Activated CD4-positive, alpha-beta memory T cell treated with anti-CD3 and anti-CD28 coated beads for 36 hours (primary cell): ENCODE measurements around the gene ACBD7. TPM values are rescaled to one million over a fixed set of nuclear protein-coding genes. Genes with fewer than 3 reads are reported as not detected.

Experiments used
- CTCF ChIA-PET: fragments of 350-600 bp; sonication (Branson Sonifier 250); formaldehyde crosslinking; loops from one replicate; lab custom pipeline; 2021; ENCODE audit warnings: antibody characterized with exemption, inconsistent platforms; lab: Charles Lee
- POLR2A ChIA-PET: fragments of 350-600 bp; sonication (Branson Sonifier 250); formaldehyde crosslinking; loops from one replicate; lab custom pipeline; 2021; ENCODE audit warnings: antibody characterized with exemption; lab: Charles Lee
- DNase-seq: peaks from one replicate; pipeline ENCODE4 v3.0.0-alpha.2; 2020
- H3K27ac Mint-ChIP-seq: one replicate; pipeline ENCODE4 v1.8.0; 2021; ENCODE audit warnings: mixed read lengths
- H3K27me3 Mint-ChIP-seq: one replicate; pipeline ENCODE4 v1.8.0; 2021; ENCODE audit warnings: mixed read lengths
- H3K36me3 Mint-ChIP-seq: one replicate; pipeline ENCODE4 v1.8.0; 2021; ENCODE audit warnings: mixed read lengths
- H3K4me1 Mint-ChIP-seq: one replicate; pipeline ENCODE4 v1.8.0; 2021; ENCODE audit warnings: low read depth, mixed read lengths
- H3K4me3 Mint-ChIP-seq: one replicate; pipeline ENCODE4 v1.8.0; 2021; ENCODE audit warnings: mild to moderate bottlenecking, mixed read lengths
- H3K9me3 Mint-ChIP-seq: one replicate; pipeline ENCODE4 v1.8.0; 2021; ENCODE audit warnings: mixed read lengths
- intact Hi-C: fragments of 100-400 bp; cut with micrococcal nuclease; formaldehyde crosslinking; loops from one replicate; pipeline ENCODE4 v1.15.1; 2023
- total RNA-seq, 2 experiments: library from RNA; stranded (reverse); gene quantifications; one replicate each; pipeline ENCODE4 v1.2.3, GENCODE V29; 2021

Gene ACBD7
- total RNA-seq, 2 experiments from 2014 or later, result 1.7 to 1.9 TPM

DNA sequence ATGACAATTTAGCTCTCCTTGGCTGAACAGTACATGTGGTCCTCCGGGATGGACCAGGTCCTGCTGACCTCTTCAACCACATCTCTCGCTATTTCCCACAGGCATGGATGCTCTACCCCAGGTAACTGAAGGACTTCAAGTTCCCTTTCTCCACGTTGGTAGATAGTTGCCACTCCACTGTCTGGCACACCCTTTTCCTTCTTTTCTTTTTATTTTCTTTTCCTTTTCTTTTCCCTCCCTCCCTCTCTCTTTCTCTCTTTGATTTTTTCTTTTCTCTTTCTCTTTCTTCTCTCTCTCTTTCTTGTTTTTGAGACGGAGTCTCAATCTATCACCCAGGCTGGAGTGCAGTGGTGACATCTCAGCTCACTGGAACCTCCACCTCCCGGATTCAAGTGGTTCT, 2.8 kb upstream of the ACBD7 start:
- POLR2A ChIA-PET, result no interaction called here
- no peaks in the 10 kb centered on the region for H3K36me3 Mint-ChIP-seq
- H3K27me3 Mint-ChIP-seq, result no peaks in the 10 kb centered on the region
- intact Hi-C loops, result loop anchor here (10.0 kb wide), 1 partner anchor 587 kb away; no protein-coding TSS in a partner anchor
- H3K4me3 Mint-ChIP-seq, result no peak overlapping the region
- no peak overlapping the region for H3K27ac Mint-ChIP-seq
- CTCF ChIA-PET, result no interaction called here
- H3K4me1 Mint-ChIP-seq, result peaks cover 3% of the 10 kb centered on the region
- DNase-seq, result no peak
- no peaks in the 10 kb centered on the region for H3K9me3 Mint-ChIP-seq

DNA sequence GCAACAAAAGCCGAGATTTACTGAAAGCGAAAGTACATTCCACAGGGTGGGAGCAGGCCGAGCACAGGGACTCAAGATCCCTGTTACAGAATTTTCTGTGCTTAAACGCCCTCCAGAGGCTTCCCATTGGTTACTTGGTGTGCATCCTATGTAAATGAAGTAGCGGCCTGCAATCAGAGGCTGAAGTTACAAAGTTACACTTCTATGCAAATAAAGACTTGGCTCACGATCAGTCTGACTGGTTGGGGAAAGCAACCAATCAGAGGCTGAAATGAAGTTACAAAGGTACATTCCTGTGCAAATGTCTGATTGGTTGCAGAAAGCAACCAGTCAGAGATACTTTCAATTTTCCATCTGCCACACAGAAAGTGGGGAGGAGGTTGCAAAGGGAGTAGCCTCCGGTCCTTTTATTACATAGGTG, 4.1 kb downstream of the ACBD7 start:
- H3K27ac Mint-ChIP-seq, result no peak overlapping the region
- H3K9me3 Mint-ChIP-seq, result no peaks in the 10 kb centered on the region
- no peaks in the 10 kb centered on the region for H3K36me3 Mint-ChIP-seq
- CTCF ChIA-PET, result no interaction called here
- no peaks in the 10 kb centered on the region for H3K27me3 Mint-ChIP-seq
- H3K4me3 Mint-ChIP-seq, result peak overlapping the region; percentile 3
- no peak for DNase-seq
- no peaks in the 10 kb centered on the region for H3K4me1 Mint-ChIP-seq
- intact Hi-C loops, result no loop called here
- POLR2A ChIA-PET, result no interaction called here

DNA sequence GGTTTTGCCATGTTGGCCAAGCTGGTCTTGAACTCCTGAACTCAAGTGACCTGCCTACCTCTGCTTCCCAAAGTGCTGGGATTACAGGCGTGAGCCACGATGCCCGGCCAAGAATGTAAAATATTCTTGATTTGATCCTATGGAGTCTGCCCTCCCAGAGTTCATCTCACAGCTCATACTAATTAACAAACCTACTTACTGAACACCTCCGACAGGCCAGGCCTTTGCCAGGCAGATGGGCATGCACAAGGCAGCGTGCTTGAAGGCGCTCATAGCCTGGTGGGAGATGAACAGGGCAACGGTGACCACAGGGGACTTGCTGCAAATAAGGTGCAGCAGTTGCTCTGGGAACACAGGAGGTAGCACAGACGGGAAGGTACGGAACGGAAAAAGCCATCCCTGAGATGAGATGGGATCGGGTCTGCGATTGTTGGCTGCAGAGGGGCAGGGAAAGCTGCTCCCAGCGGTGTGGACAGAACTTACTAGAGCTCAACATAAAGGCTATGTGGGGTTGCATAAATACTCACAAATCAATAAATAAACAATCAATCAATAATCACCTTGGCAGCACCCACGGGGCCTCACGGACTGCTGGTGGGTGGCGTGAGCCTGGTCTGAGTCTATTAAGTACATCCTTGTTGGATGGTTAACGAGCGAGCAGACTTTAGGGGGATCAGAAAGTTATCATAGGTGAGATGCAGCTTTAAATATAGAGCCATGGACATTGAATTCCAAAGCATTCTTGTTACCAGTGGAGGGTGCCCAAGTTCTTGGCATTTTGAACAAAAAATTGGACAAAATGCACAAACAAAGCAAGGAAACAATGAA, 4.7 kb downstream of the ACBD7 start:
- DNase-seq, result no peak
- Mint-ChIP-seq H3K4me1 (no peaks in the 10 kb centered on the region), H3K27ac (no peak overlapping the region), H3K4me3 (peak overlapping the region; percentile 3), H3K27me3 (no peaks in the 10 kb centered on the region), H3K36me3 (no peaks in the 10 kb centered on the region), H3K9me3 (no peaks in the 10 kb centered on the region)
- intact Hi-C loops, result no loop called here
- CTCF ChIA-PET, result no interaction called here
- POLR2A ChIA-PET, result no interaction called here

DNA sequence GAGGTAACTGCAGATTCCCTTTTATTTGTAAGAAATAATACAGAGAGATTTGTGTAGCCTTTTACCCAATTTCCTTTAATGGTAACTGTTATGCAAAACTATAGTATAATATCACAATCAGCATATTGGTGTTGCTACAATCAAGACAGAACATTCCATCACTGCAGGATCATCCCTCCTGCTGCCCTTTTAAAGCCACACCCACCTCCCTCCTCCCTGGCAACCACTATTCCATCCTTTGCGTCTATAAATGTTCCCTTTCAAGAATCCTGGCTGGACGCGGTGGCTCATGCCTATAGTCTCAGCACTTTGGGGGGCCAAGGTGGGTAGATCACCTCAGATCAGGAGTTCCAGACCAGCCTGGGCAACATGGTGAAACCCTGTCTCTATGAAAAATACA, 13.2 kb downstream of the ACBD7 start:
- Mint-ChIP-seq H3K4me3 (no peak overlapping the region), H3K27ac (no peak overlapping the region), H3K36me3 (no peaks in the 10 kb centered on the region), H3K27me3 (no peaks in the 10 kb centered on the region), H3K9me3 (no peaks in the 10 kb centered on the region), H3K4me1 (no peaks in the 10 kb centered on the region)
- intact Hi-C loops, result no loop called here
- no peak for DNase-seq
- ChIA-PET CTCF (no interaction called here), POLR2A (no interaction called here)

DNA sequence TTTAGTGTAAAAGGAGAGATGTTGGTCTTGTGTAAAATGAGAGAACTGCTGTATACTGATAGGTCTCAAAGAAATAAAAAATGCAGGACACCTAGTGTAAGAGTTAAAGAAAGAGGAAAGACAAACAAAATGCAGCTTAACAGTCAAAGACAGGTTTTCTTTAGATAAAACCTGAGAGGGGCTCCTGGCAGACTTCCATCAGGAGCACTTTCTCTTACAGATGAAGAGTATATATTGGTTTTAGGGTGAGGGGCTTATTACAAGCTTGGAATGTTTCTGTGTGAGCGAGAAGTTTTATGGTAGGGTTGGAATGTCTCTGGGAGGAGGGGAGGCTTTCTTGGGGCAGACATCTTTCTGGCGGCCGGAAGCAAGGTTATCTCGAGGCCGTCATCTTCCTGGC, 16.2 kb downstream of the ACBD7 start:
- Mint-ChIP-seq H3K4me1 (no peaks in the 10 kb centered on the region), H3K27ac (no peak overlapping the region), H3K4me3 (no peak overlapping the region), H3K36me3 (no peaks in the 10 kb centered on the region), H3K27me3 (no peaks in the 10 kb centered on the region), H3K9me3 (no peaks in the 10 kb centered on the region)
- intact Hi-C loops, result no loop called here
- DNase-seq, result no peak
- ChIA-PET CTCF (no interaction called here), POLR2A (no interaction called here)

DNA sequence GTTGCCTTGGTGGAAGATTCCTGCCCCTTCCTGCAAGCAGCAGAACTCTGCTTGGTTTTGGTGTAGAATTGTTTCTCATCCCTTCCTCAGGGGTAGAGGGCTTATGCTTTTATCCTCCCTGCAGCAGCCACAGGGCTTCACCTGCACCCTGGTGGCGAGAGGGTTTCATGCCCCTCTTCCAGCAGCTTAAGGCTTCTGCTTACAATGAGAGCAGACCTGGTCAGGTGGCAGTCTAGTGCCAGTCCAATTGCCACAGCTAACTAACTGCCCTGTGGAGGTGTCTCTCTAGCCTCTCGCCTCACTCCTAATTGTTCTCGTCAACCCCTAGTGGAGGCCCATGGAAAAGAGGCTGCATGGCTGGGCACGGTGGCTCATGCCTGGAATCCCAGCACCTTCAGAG, 19.3 kb downstream of the ACBD7 start:
- no peak for DNase-seq
- intact Hi-C loops, result no loop called here
- Mint-ChIP-seq H3K9me3 (no peaks in the 10 kb centered on the region), H3K4me3 (no peak overlapping the region), H3K36me3 (no peaks in the 10 kb centered on the region), H3K4me1 (no peaks in the 10 kb centered on the region), H3K27me3 (peaks cover 1% of the 10 kb centered on the region), H3K27ac (no peak overlapping the region)
- ChIA-PET POLR2A (no interaction called here), CTCF (no interaction called here)

DNA sequence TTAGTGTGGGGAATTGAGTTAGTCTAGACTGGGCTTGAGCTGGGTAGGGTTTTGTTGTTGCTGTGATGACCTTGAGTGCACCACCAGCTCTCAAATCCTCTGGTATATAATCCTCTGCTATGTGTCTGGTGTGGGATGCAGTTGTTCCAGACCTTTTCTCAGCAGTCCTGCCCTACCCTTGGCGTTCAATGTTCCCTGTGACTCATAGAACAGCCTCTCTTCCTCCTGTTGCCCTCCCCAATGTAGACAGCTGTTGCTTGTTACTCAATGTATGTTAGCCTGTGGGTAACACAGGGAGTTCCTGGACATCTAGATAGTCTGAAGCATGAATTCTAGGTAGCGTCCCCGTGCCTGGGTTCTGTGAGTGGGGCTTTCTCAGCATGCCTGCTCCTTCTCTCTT, 19.8 kb downstream of the ACBD7 start:
- intact Hi-C loops, result no loop called here
- H3K4me3 Mint-ChIP-seq, result no peak overlapping the region
- H3K27ac Mint-ChIP-seq, result no peak overlapping the region
- H3K27me3 Mint-ChIP-seq, result peaks cover 3% of the 10 kb centered on the region
- no peaks in the 10 kb centered on the region for H3K4me1 Mint-ChIP-seq
- CTCF ChIA-PET, result no interaction called here
- no peaks in the 10 kb centered on the region for H3K9me3 Mint-ChIP-seq
- H3K36me3 Mint-ChIP-seq, result no peaks in the 10 kb centered on the region
- POLR2A ChIA-PET, result no interaction called here
- DNase-seq, result no peak

DNA sequence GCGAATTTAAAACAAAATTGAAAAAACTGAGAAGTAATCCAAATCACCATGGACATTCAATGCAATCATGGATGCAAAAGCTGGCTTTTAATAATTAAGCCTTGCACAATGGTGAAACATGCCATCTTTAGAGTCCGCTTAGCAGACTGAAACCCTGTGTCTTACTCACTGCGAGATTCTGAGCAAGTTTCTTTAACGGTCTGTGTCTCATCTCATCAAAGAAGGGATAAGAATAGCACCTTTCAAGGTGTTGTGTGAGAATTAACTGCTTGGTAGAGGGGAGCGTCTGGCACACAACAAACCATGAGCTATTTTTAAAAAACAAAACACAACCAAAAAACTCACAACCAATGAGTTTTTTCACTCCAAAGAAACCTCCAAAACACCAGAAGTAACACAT, 21.4 kb downstream of the ACBD7 start:
- ChIA-PET POLR2A (no interaction called here), CTCF (no interaction called here)
- Mint-ChIP-seq H3K9me3 (no peaks in the 10 kb centered on the region), H3K27ac (no peak overlapping the region), H3K36me3 (no peaks in the 10 kb centered on the region), H3K4me1 (no peaks in the 10 kb centered on the region), H3K27me3 (peaks cover 3% of the 10 kb centered on the region), H3K4me3 (no peak overlapping the region)
- intact Hi-C loops, result no loop called here
- DNase-seq, result no peak

DNA sequence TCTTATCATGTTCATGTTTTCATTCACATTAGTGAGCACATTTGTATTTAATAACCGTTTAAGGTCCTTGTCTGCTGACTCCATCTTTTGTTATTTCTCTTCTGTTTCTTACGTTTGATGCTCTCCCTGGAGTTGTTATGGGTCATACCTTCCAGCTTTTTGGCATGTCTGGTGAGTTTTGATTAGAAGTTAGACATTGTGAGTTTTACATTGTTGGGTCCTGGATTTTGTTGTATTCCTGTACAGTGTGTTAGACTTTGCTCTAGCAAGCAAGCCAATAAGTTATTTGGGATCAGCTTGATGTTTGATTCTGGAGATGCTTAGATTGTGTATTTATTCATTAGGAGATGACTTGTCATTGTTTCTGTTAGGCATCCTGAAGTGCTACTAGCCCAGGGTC, 27.9 kb downstream of the ACBD7 start:
- ChIA-PET CTCF (no interaction called here), POLR2A (interaction anchor here (0.7 kb wide), 1 partner anchor 77 kb away, joined by 3 read pairs; no protein-coding TSS in a partner anchor)
- H3K36me3 Mint-ChIP-seq, result peaks cover 8% of the 10 kb centered on the region
- H3K4me3 Mint-ChIP-seq, result no peak overlapping the region
- peaks cover 20% of the 10 kb centered on the region for H3K9me3 Mint-ChIP-seq
- H3K27me3 Mint-ChIP-seq, result peaks cover 16% of the 10 kb centered on the region
- no peak for DNase-seq
- intact Hi-C loops, result no loop called here
- H3K4me1 Mint-ChIP-seq, result no peaks in the 10 kb centered on the region
- no peak overlapping the region for H3K27ac Mint-ChIP-seq

DNA sequence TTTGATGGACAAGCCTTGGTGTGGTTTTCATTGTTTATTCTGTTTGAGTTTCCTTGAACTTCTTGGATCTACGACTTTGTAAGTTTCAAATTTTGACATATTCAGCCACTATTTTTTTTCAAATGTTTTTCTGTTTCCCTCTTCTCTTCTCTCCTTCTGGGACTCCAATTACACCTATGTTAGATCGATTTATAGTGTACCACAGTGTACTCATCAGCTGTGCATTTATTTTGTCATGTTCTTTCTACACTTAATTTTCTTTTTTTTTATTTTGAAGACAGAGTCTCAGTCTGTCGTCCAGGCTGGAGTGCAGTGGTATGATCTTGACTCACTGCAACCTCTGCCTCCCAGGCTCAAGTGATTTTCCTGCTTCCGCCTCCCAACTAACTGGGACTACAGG, 28.7 kb downstream of the ACBD7 start:
- intact Hi-C loops, result no loop called here
- POLR2A ChIA-PET, result no interaction called here
- DNase-seq, result no peak
- CTCF ChIA-PET, result no interaction called here
- H3K27ac Mint-ChIP-seq, result no peak overlapping the region
- H3K27me3 Mint-ChIP-seq, result peaks cover 17% of the 10 kb centered on the region
- H3K4me3 Mint-ChIP-seq, result no peak overlapping the region
- no peaks in the 10 kb centered on the region for H3K4me1 Mint-ChIP-seq
- H3K36me3 Mint-ChIP-seq, result peaks cover 8% of the 10 kb centered on the region
- peaks cover 20% of the 10 kb centered on the region for H3K9me3 Mint-ChIP-seq

DNA sequence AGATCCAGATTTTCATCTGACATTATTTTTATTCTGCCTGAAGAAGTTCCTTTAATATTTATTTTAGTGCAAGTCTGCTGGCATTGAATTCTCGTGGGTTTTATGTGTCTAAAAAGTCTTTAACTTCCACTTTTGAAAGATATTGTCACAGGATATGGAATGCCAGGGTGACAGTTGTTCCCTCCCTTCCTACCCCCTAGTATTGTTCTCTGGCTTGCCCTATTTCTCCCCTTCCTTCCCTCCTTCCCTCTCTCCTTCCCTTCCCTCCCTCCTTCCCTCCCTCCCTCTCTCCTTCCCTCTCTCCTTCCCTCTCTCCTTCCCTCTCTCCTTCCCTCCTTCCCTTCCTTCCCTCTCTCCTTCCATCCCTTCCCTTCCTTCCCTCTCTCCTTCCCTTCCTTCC, 29.9 kb downstream of the ACBD7 start:
- Mint-ChIP-seq H3K9me3 (peaks cover 20% of the 10 kb centered on the region), H3K27me3 (peaks cover 15% of the 10 kb centered on the region), H3K27ac (no peak overlapping the region), H3K4me3 (no peak overlapping the region), H3K4me1 (no peaks in the 10 kb centered on the region), H3K36me3 (peaks cover 8% of the 10 kb centered on the region)
- no peak for DNase-seq
- ChIA-PET CTCF (no interaction called here), POLR2A (no interaction called here)
- intact Hi-C loops, result no loop called here

DNA sequence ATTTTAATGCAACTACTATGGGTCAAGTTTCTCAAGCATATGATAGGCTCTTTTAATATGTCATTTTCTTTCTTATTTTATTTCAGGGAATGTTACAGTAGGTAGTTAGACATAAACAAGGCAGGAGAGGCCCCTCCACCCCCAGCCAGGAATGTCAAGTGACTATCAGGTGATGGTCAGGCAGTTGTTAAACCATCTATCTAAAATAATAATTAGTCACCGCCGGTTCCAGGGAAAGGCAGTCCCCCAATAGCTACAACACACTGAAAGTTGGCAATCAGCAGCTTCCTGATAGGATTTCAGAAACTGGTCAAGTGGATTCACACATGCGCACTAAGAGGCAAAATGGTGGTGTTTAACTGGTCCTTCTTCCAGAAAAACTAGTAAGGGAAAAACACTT, 35.5 kb downstream of the ACBD7 start:
- ChIA-PET POLR2A (no interaction called here), CTCF (no interaction called here)
- H3K36me3 Mint-ChIP-seq, result no peaks in the 10 kb centered on the region
- H3K4me3 Mint-ChIP-seq, result no peak overlapping the region
- DNase-seq, result no peak
- no peaks in the 10 kb centered on the region for H3K9me3 Mint-ChIP-seq
- no peak overlapping the region for H3K27ac Mint-ChIP-seq
- intact Hi-C loops, result no loop called here
- H3K4me1 Mint-ChIP-seq, result no peaks in the 10 kb centered on the region
- peaks cover 1% of the 10 kb centered on the region for H3K27me3 Mint-ChIP-seq

DNA sequence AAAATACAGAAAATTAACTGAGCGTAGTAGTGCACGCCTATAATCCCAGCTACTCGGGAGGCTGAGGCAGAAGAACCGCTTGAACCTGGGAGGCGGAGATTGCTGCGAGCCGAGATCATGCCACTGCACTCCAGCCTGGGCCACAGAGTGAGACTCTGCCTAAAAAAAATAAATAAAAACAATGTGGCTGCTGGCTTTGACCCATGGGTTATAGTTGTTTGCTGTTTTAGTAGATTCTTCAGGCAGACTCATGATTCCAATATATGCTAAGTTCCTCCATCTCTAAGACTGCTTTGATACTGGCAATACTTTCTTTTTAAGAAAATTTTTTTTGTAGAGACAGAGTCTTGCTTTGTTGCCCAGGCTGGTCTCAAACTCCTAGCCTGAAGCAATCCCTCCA, 36.5 kb downstream of the ACBD7 start:
- Mint-ChIP-seq H3K36me3 (no peaks in the 10 kb centered on the region), H3K27ac (no peak overlapping the region), H3K4me1 (no peaks in the 10 kb centered on the region), H3K9me3 (no peaks in the 10 kb centered on the region), H3K27me3 (peaks cover 1% of the 10 kb centered on the region), H3K4me3 (no peak overlapping the region)
- intact Hi-C loops, result no loop called here
- ChIA-PET CTCF (no interaction called here), POLR2A (no interaction called here)
- no peak for DNase-seq
